K562 (cell line): ENCODE measurements around the gene MMEL1. TPM values are rescaled to one million over a fixed set of nuclear protein-coding genes. Genes with fewer than 3 reads are reported as not detected.

Source experiments
- DDX20 ChIP-seq: fragments of 450-650 bp; IDR thresholded peaks from 2 replicates; pipeline ENCODE4 v1.6.1; 2016; ENCODE audit warnings: missing genetic modification characterization, low read depth, mild to moderate bottlenecking, missing compliant biosample characterization, moderate library complexity
- NFE2 ChIP-seq: IDR thresholded peaks from 2 replicates; pipeline ENCODE4 v1.6.1; 2014; ENCODE audit warnings: antibody characterized with exemption, low read depth
- ZBTB7A ChIP-seq: IDR thresholded peaks from 2 replicates; pipeline ENCODE4 v1.6.1; 2011; ENCODE audit warnings: low read depth, mild to moderate bottlenecking, low read length, moderate library complexity, borderline replicate concordance; ENCODE audit not compliant: control insufficient read depth
- ZKSCAN1 ChIP-seq: fragments of 150-350 bp; IDR thresholded peaks from 2 replicates; pipeline ENCODE4 v1.6.1; 2016; ENCODE audit warnings: low read depth, low read length
- ZNF717 ChIP-seq: fragments of 250-450 bp; sonication (Bioruptor Pico); IDR thresholded peaks from 2 replicates; pipeline ENCODE4 v1.5.0; 2021
- polyA plus RNA-seq, 8 experiments: library from polyadenylated mRNA; depleted of rRNA in 4 of 8; stranded (reverse) in 5 of 8; unstranded in 3 of 8; fragments of >200 nt; fragmentation: Nextera tagmentation in 2 of 8; fragmentation: Illumina TruSeq in 1 of 8; extraction: Ambion mirVana in 2 of 8; extraction: Trizol in 1 of 8; gene quantifications; 2 replicates each; pipeline versions ENCODE4 v1.2.1 to v1.2.3, GENCODE V29; 2011 to 2014; ENCODE audit warnings: inconsistent platforms in 1 of 8, missing spikeins in 1 of 8
- total RNA-seq, 7 experiments: library from RNA; depleted of rRNA in 6 of 7; stranded (reverse); fragments of >200 nt in 6 of 7; fragmentation: Illumina TruSeq in 2 of 7; extraction: Trizol in 2 of 7; gene quantifications; 2 replicates each; pipeline versions ENCODE4 v1.2.1 to v1.2.3, GENCODE V29; 2011 to 2021; ENCODE audit warnings: low replicate concordance in 1 of 7
- TF ChIP-seq, protein P1 (sequence below): fragments of 200-800 bp; sonication (Bioruptor generic); IDR thresholded peaks from 2 replicates; pipeline ENCODE4 v1.6.1; 2017; ENCODE audit warnings: missing genetic modification characterization, missing compliant biosample characterization
- TF ChIP-seq, protein P2 (sequence below): fragments of 250-450 bp; sonication (Bioruptor Pico); IDR thresholded peaks from 2 replicates; pipeline ENCODE4 v1.5.0; 2021
- TF ChIP-seq, protein P3 (sequence below), 2 experiments: fragments of 450-650 bp; IDR thresholded peaks; 2 replicates each; pipeline ENCODE4 v1.6.1; 2016; ENCODE audit warnings: mild to moderate bottlenecking in 2 of 2, borderline replicate concordance in 1 of 2, low read depth in 1 of 2, moderate library complexity in 1 of 2
- TF ChIP-seq, protein P4 (sequence below): IDR thresholded peaks from 3 replicates; pipeline ENCODE4 v1.6.1; 2011; ENCODE audit warnings: borderline replicate concordance, mild to moderate bottlenecking, moderate library complexity; ENCODE audit not compliant: insufficient read length; ENCODE audit errors: extremely low read depth

MMEL1 gene
- total and polyA plus RNA-seq, 9 of the 15 experiments (the other 6 are each of a cell fraction or from before 2014, with no cell fraction given) = not detected

DNA sequence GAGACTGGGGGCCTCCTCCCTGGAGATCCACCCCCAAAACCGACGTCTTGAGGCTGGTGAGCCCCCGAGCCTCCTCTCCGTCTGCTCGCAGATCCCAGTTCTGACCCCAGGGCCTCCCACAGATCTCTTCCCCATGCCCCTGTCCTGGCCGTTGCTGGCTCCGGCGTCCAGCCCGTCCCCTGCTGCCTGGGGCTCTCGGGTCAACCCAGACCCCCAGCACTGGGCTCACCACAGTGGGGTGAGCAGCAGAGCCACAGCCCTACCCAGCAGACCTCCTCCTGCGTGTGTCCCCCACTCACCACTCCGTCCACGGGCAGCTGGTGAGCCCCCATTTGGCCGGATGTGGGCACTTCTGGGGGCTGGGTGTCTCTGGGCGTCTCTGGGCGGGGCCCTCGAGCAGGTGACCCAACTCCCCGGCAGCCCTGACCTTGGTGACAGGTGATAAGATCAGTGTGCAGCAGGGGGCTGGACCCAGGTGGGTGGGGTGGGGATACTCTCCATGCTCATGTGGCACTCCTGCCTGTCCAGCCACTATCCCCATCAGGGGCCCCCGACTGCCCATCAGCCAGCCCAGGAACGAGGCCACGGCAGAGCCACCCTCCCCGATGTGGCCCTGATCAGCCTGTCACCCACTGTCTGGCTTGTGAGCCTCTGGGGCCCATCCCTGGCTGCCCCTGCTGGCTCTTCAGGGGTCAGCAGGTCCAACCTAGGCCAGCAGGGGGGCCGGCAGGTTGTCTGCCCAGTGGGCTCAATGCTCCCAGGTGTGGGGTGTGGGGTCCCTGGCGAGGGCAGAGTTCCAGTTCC, 75.9 kb downstream of the MMEL1 start (continued):
- TF ChIP-seq, protein P1, sequence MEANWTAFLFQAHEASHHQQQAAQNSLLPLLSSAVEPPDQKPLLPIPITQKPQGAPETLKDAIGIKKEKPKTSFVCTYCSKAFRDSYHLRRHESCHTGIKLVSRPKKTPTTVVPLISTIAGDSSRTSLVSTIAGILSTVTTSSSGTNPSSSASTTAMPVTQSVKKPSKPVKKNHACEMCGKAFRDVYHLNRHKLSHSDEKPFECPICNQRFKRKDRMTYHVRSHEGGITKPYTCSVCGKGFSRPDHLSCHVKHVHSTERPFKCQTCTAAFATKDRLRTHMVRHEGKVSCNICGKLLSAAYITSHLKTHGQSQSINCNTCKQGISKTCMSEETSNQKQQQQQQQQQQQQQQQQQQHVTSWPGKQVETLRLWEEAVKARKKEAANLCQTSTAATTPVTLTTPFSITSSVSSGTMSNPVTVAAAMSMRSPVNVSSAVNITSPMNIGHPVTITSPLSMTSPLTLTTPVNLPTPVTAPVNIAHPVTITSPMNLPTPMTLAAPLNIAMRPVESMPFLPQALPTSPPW (CRISPR knock-in tag) = peak; percentile 23; the same call in 1 of the 2 replicates
- TF ChIP-seq NFE2 (no peak), DDX20 (no peak), ZNF717 (CRISPR knock-in tag) (no peak), ZBTB7A (no peak), ZKSCAN1 (no peak)
- TF ChIP-seq, protein P2, sequence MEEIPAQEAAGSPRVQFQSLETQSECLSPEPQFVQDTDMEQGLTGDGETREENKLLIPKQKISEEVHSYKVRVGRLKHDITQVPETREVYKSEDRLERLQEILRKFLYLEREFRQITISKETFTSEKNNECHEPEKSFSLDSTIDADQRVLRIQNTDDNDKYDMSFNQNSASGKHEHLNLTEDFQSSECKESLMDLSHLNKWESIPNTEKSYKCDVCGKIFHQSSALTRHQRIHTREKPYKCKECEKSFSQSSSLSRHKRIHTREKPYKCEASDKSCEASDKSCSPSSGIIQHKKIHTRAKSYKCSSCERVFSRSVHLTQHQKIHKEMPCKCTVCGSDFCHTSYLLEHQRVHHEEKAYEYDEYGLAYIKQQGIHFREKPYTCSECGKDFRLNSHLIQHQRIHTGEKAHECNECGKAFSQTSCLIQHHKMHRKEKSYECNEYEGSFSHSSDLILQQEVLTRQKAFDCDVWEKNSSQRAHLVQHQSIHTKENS (CRISPR knock-in tag) = no peak
- TF ChIP-seq, protein P3, sequence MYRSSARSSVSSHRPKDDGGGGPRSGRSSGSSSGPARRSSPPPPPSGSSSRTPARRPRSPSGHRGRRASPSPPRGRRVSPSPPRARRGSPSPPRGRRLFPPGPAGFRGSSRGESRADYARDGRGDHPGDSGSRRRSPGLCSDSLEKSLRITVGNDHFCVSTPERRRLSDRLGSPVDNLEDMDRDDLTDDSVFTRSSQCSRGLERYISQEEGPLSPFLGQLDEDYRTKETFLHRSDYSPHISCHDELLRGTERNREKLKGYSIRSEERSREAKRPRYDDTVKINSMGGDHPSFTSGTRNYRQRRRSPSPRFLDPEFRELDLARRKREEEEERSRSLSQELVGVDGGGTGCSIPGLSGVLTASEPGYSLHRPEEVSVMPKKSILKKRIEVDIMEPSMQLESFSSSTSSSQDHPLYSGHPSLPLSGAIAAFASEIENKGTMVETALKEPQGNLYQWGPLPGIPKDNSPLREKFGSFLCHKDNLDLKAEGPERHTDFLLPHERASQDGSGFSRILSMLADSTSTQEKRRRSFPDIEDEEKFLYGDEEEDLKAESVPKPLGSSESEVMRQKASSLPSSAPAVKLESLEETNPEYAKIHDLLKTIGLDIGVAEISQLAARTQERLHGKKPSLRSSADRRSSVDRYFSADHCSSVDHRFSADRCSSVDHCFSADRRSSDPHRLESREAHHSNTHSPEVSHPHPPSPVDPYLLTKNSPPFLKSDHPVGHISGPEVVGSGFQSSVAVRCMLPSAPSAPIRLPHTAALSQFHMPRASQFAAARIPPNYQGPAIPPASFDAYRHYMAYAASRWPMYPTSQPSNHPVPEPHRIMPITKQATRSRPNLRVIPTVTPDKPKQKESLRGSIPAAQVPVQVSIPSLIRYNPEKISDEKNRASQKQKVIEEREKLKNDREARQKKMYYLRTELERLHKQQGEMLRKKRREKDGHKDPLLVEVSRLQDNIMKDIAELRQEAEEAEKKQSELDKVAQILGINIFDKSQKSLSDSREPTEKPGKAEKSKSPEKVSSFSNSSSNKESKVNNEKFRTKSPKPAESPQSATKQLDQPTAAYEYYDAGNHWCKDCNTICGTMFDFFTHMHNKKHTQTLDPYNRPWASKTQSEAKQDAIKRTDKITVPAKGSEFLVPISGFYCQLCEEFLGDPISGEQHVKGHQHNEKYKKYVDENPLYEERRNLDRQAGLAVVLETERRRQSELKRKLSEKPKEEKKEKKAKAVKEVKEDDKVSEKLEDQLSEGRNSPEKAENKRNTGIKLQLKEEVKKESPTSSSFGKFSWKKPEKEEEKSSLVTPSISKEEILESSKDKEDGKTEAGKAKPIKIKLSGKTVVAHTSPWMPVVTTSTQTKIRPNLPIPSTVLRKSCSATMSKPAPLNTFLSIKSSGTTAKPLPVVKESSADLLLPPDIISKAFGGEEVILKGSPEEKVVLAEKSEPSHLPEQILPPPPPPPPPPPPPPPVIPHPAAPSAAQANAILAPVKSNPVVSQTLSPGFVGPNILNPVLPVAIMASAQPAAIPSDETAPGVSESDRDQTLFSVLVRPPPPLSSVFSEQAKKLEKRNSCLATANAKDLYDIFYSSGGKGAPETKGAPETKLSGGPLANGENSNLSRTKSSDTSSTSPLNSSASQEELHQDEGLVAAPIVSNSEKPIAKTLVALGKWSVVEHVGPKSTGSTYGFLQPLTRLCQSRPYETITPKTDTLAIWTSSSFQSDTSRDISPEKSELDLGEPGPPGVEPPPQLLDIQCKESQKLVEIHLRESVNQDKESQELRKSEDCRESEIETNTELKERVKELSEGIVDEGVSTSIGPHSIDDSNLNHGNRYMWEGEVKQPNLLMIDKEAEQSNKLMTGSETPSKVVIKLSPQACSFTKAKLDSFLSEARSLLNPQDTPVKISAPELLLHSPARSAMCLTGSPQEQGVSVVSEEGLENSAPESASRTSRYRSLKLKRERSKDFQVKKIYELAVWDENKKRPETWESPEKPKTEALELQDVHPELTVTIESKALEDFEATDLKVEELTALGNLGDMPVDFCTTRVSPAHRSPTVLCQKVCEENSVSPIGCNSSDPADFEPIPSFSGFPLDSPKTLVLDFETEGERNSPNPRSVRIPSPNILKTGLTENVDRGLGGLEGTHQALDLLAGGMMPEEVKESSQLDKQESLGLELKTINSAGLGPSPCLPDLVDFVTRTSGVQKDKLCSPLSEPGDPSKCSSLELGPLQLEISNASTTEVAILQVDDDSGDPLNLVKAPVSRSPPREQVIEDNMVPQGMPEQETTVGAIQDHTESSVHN (IDR thresholded peaks at IDR 0.05; ENCODE audit: borderline replicate concordance in 1 of 2, low read depth in 1 of 2) = no peak
- TF ChIP-seq, protein P4, sequence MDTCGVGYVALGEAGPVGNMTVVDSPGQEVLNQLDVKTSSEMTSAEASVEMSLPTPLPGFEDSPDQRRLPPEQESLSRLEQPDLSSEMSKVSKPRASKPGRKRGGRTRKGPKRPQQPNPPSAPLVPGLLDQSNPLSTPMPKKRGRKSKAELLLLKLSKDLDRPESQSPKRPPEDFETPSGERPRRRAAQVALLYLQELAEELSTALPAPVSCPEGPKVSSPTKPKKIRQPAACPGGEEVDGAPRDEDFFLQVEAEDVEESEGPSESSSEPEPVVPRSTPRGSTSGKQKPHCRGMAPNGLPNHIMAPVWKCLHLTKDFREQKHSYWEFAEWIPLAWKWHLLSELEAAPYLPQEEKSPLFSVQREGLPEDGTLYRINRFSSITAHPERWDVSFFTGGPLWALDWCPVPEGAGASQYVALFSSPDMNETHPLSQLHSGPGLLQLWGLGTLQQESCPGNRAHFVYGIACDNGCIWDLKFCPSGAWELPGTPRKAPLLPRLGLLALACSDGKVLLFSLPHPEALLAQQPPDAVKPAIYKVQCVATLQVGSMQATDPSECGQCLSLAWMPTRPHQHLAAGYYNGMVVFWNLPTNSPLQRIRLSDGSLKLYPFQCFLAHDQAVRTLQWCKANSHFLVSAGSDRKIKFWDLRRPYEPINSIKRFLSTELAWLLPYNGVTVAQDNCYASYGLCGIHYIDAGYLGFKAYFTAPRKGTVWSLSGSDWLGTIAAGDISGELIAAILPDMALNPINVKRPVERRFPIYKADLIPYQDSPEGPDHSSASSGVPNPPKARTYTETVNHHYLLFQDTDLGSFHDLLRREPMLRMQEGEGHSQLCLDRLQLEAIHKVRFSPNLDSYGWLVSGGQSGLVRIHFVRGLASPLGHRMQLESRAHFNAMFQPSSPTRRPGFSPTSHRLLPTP = no peak
